HG03280 (cell line): ENCODE data around the gene STARD3NL.
"Not testable (repeated sequence)": the region's sequence is repeated elsewhere in the genome, so short reads cannot be mapped to it uniquely, and the experiment has no call there.

Experiments
- ATAC-seq: cut with Tn5 transposase; IDR thresholded peaks from one replicate; pipeline ENCODE4 v1.9.1; 2021; ENCODE audit warnings: mild to moderate bottlenecking, moderate library complexity; ENCODE audit not compliant: unreplicated experiment

Gene STARD3NL

DNA sequence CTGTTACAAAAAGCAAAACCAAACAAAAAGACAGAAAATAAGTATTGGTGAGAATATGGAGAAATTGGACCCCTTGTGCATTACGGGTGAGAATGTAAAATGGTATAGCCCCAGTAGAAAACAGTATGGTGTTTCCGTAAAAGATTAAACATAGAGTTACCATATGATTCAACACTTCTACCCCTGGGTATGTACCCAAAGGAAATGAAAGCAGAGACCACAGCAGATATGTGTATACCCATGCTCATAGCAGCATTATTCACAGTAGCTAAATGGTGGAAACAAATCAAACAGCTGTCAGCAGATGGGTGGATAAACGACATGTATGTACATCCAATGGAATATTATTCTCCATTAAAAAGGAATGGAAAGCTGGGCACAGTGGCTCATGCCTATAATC, 42.4 kb downstream of the STARD3NL start:
- no peak for ATAC-seq

GRCh38 chr7:38222481-38223096, 44.5 kb downstream of the STARD3NL start:
- ATAC-seq: peak; percentile 74

DNA sequence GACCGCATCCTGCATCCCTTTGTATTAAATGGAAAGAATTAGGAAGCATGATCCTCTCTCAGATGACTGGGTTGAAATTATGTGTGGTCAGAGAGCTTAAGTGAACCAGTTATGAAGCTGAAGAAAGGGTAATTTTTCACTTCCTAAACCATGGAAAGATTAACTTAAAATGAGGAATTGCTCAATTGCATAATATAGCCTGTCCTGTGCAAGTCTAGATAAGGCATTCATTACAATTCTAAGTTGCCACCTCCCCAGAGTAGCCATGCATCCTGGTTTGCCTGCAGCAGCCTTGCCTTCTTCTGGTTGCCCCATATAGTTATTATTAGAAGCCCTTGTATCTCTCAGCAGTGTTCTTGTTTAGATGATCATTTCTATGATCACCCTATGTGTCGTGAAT, 45.3 kb downstream of the STARD3NL start:
- no peak for ATAC-seq

DNA sequence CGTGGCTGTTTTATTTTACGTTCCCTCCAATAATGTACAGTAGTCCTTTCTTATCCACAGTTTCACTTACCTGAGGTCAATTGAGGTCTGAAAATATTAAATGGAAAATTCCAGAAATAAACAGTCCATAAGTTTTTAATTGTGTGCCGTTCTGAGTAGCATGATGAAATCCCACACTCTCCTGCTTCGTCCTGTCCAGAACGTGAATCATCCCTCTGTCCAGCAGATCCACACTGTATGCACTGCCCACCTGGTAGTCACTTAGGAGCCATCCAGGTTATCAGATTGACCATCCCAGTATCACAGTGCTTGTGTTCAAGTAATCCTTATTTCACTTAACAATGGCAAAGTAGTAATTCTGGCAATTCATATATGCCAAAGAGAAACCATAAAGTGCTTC, 46.3 kb downstream of the STARD3NL start:
- no peak for ATAC-seq

DNA sequence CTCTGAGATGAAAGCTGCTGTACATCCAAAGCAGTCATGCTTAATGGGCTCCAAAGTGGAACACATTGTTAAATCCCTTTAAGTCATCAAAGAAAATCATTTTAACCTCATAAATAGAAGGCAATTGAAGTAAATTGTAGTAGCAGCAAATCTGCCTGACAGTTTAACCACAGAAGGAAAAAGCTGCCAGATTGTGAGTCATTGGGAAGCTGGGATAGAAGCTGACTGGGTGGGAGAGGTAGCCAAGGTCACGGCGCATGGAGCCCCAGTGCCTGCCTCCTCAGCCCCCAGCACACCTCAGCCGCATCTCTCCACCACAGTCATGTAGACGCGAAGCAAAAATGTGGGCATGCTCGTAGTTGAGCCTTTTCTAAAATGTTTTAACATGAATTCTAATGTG, 51.3 kb downstream of the STARD3NL start:
- ATAC-seq: no peak

DNA sequence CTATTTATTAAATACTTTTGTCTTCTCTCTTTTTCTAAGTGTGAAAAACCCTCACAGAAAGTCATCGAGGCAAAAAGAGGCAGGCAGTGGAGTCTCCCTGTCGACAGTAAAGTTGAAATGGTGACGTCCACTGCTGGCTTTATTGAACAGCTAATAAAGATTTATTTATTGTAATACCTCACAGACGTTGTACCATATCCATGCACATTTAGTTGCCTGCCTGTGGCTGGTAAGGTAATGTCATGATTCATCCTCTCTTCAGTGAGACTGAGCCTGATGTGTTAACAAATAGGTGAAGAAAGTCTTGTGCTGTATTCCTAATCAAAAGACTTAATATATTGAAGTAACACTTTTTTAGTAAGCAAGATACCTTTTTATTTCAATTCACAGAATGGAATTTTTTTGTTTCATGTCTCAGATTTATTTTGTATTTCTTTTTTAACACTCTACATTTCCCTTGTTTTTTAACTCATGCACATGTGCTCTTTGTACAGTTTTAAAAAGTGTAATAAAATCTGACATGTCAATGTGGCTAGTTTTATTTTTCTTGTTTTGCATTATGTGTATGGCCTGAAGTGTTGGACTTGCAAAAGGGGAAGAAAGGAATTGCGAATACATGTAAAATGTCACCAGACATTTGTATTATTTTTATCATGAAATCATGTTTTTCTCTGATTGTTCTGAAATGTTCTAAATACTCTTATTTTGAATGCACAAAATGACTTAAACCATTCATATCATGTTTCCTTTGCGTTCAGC, 52.0 kb downstream of the STARD3NL start:
- ATAC-seq: no peak

DNA sequence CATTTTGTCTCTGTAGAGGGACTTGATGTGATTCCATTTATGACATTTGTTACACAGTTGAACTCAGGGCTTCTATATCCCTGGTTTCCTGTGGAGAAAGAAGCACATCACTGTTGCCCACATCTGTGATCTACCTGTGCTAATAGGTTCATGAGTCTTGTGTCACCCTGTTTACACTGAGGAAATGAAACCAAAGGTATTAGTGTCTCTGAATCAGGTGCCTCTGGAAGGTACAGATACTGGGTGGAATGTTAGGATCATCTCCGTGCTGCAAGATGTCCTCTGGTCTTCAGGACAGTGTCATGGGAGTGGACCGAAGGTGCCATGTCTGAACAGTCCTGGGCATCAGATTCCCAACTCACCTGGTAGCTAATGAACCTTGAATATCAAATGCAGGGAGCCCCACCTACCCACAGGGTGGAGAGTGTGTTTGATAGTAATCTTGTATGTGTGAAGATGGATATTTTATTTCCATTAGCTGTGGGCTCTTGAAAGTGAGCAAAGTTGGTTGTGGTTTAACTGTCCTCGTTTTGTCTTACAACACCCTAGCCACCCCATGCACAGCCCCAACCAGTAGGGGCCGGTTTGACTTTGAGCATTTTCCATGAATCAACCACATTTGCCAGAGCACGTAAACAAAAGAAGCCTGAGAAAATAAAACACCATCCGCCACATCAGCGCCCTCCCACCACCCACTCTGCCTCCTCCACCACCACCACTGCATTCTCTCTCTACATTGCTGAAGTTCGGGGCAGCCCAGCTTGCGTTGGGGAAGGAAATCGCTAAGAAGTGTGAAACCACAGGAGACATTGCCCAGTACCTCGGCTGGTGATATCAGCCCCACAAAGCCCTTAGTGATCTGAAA, 54.7 kb downstream of the STARD3NL start:
- ATAC-seq: peak; percentile 67

DNA sequence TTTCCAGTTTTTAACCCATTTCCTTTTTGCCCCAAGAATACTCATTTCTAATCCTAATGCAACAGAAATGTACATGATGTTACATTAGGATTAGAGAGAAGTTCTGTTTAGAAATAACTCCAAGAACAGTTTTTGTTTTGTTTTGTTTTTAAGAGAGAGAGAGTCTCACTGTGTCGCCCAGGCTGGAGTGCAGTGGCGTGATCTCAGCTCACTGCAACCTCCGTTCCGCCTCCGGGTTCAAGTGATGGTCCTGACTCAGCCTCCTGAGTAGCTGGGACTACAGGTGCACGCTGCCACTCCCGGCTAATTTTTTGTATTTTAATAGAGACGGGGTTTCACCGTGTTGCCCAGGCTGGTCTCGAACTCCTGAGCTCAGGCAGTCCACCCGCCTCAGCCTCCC, 56.7 kb downstream of the STARD3NL start:
- not testable (repeated sequence) for ATAC-seq

- ATAC-seq: no peak
Observed at GRCh38 chr7:38235606-38236005, 57.6 kb downstream of the STARD3NL start.

GRCh38 chr7:38239129-38239528, 61.1 kb downstream of the STARD3NL start:
- ATAC-seq: not testable (repeated sequence)

GRCh38 chr7:38241071-38241470, 63.0 kb downstream of the STARD3NL start:
- no peak for ATAC-seq

DNA sequence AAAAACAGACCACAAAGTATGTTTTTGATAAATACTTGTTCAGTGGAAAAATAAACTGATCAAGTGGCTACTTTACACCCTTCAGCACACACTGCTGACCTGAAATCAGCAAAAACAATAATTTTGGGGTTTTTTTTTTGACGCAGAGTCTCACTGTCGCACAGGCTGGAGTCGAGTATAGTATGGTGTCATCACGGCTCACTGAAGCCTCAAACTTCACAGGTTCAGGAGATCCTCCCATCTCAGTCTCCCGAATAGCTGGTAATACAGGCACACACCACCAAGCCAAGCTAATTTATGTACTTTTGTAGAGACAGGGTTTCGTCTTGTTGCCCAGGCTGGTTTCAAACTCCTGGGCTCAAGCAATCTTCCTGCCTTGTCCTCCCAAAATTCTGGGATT, 64.8 kb downstream of the STARD3NL start:
- no peak for ATAC-seq

DNA sequence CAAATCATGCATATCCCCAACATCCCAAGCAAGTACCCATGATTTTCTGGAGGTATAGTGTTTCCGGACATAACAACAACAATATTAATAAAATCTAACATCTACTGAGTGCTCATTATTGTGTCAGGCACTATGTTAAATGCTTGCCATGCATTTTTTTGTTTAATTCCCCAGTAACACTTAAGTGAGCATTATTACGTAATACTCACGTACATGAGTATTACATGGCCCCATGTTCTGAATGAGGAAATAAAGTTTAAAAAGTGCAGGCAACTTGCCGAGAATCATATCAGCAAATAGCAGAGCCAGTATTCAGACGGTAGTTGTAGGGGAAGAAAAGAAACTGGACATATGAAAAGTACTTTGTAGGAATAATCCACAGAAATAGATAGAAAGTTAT, 65.3 kb downstream of the STARD3NL start:
- ATAC-seq: not testable (repeated sequence)

DNA sequence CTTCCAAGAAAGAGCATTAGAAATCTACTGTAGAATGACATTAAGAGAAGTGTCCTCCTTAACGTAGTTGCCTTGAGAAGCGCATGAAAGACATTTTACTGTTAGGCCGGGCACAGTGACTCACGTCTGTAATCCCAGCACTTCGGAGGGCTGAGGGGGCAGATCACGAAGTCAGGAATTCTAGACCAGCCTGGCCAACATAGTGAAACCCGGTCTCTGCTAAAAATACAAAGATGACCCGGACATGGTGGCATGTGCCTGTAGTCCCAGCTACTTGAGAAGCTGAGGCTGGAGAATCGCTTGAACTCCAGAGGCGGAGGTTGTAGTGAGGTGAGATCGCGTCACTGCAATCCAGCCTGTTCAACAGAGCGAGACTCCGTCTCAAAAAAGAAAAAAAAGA, 66.5 kb downstream of the STARD3NL start:
- ATAC-seq: no peak

DNA sequence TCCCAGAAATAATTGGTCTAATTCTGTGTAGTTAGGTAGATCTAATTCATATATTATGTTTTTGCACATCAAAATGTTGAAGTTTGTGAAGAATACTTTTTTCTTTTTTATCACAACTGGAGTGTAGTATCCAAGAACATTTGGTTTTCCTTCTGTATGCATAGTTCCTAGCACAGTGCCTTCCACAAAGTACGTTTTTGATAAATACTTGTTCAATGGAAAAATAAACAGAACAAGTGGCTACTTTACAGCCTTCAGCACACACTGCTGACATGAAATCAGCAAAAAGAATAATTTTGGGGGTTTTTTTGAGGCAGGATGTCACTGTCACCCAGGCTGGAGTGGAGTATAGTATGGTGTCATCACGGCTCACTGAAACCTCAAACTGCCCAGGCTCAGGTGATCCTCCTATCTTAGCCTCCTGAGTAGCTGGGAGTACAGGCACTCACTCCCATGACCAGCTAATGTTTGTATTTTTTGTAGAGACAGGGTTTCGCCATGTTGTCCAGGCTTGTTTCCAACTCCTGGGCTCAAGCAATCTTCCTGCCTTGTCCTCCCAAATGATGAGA, 67.4 kb downstream of the STARD3NL start:
- no peak for ATAC-seq

DNA sequence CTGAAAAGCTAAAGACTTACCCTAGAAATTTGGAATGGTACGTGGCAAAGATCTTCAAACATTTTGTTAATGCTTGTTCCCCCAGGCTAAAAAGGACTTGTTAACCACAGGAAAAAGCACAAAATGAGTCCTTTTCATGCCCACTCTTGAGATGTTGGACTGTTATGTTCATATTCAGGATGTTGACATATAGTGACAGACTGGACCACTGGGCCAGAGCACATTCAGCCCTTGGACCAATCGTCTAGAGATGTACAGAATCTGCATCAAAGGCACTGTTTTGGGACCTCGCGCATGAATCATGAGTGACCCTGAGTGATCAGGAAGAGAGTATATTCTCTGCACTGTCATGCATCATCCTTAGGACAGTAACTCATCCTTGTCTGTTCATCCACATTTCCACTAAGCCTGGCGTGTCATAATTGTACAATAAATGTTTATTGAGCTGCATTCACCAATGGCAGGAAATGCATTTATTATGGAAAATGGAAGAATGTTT, 70.1 kb downstream of the STARD3NL start:
- ATAC-seq: no peak

- peak; percentile 96 for ATAC-seq
Observed at GRCh38 chr7:38249849-38250248, 71.8 kb downstream of the STARD3NL start.

DNA sequence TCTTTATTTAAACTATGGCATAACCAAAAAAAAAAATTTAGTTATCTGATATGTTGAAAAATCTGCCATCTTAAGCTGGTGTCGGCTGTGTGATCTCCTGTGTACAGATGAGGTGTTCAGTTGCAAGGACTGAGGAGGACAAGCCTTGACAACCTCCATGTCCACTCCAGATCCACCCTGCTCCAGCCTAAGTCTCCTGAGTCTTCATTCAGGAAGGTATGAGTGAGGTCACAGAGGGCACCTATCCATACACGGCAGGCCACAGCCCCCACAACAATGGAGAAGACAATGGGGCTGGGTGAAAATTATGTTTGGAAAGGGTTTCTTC, 79.3 kb downstream of the STARD3NL start:
- ATAC-seq: no peak

DNA sequence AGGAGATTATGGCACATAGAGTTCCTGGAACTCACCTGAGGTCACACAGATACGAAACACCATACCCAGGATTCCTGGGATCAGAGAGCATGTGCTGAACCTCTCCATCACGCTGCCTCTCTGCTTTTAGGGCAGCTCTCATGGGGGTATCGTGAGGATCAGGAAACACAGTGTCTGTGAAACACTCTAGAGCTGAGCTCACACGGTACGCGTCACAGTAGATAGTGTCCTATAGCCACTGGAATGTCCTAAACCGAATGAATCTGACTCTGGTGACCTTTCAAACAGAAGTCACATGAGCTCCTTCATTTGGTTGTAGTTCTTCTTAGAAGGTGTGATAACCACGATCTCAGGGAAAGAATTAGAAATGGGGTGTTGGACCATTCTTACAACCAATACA, 81.1 kb downstream of the STARD3NL start:
- not testable (repeated sequence) for ATAC-seq

- ATAC-seq: not testable (repeated sequence)
Observed at GRCh38 chr7:38261601-38262000, 83.6 kb downstream of the STARD3NL start.

GRCh38 chr7:38262026-38262425, 84.0 kb downstream of the STARD3NL start:
- not testable (repeated sequence) for ATAC-seq
